Tibial nerve (tissue), 4 donors: Measurements from ENCODE around the gene OR9G4.

Source experiments
- EP300 ChIP-seq, 2 donors: sonication (generic); formaldehyde crosslinking; IDR thresholded peaks; one replicate each; pipeline ENCODE4 v1.6.1; 2017; ENCODE audit warnings: antibody characterized with exemption in 2 of 2, mild to moderate bottlenecking in 1 of 2
- POLR2A ChIP-seq, 2 donors: fragments of 450-650 bp; IDR thresholded peaks; one replicate each; pipeline ENCODE4 v1.6.1; 2017; ENCODE audit warnings: antibody characterized with exemption in 2 of 2, mild to moderate bottlenecking in 2 of 2, moderate library complexity in 2 of 2
- TF ChIP-seq, protein P1 (sequence below), 5 experiments: fragments of 200-600 bp in 3 of 5; fragments of 450-650 bp in 2 of 5; sonication (generic) in 3 of 5; IDR thresholded peaks; one replicate each; pipeline ENCODE4 v1.5.1; 2016 to 2019; ENCODE audit warnings: antibody characterized with exemption in 5 of 5, mild to moderate bottlenecking in 3 of 5, moderate library complexity in 2 of 5

- TF ChIP-seq, protein P1, sequence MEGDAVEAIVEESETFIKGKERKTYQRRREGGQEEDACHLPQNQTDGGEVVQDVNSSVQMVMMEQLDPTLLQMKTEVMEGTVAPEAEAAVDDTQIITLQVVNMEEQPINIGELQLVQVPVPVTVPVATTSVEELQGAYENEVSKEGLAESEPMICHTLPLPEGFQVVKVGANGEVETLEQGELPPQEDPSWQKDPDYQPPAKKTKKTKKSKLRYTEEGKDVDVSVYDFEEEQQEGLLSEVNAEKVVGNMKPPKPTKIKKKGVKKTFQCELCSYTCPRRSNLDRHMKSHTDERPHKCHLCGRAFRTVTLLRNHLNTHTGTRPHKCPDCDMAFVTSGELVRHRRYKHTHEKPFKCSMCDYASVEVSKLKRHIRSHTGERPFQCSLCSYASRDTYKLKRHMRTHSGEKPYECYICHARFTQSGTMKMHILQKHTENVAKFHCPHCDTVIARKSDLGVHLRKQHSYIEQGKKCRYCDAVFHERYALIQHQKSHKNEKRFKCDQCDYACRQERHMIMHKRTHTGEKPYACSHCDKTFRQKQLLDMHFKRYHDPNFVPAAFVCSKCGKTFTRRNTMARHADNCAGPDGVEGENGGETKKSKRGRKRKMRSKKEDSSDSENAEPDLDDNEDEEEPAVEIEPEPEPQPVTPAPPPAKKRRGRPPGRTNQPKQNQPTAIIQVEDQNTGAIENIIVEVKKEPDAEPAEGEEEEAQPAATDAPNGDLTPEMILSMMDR (IDR thresholded peaks at IDR 0.05), result no peak
- TF ChIP-seq POLR2A (IDR thresholded peaks at IDR 0.05), result no peak
- no peak for TF ChIP-seq EP300 (IDR thresholded peaks at IDR 0.05)
Observed at GRCh38 chr11:56716379-56716854, 32.1 kb downstream of the OR9G4 start.
